Activated T-cell treated with anti-CD3 and anti-CD28 coated beads for 4 hours (primary cell): ENCODE results near the gene FGD6.
A peak's percentile ranks its signal among the peaks of the same experiment; 100 is the strongest.
"Not testable (repeated sequence)": the region's sequence is repeated elsewhere in the genome, so short reads cannot be mapped to it uniquely, and the experiment has no call there.

ENCODE experiments used
- DNase-seq: peaks from one replicate; pipeline ENCODE4 v3.0.0-alpha.2; 2020

Gene FGD6

DNA sequence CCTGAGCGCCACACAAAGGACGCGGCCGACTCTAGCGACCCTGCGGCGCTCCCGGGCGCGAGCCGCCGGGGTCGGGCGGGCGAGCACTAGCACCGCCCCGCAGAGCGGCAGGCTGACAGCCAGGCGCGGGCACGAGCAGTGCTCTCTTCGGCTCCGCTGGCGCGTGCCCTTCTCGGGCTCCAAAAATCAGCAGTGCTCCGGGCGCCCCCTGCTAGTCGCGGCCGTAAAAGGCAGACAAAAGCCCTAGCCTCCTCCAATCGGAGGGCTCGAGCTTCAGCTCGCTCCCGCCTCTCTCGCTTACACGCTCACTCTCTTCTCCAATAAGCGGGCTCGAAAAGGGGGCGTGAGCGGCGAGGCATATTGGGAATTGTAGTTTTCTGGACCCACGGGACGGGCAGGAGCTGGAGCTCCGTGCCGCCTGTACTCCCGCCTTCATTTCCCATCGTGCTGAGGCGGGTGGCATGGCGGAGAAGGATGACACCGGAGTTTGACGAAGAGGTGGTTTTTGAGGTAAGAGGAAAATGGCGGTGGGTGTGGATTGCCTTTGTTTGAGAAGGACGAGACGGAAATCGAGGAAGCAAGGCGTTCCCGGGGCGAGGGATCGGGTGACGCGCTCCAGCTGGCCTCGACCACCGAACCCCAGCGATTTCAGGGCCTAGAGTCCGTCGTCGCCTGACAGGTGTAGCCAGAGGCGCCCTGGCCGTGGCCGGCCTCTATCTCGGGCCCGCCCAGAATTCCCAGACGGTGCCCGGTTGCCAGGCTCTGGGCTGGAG, at the start of gene FGD6, which contains the start of gene VEZT:
TSS of gene FGD6 (minus strand) at position 91 of the 773 bp plus-strand sequence. CDS start 227 bp downstream, outside the sequence.
TSS of gene VEZT (plus strand) at position 431 of the 773 bp plus-strand sequence. CDS start at position 475, 44 bp downstream.
- DNase-seq = peak; percentile 96

DNA sequence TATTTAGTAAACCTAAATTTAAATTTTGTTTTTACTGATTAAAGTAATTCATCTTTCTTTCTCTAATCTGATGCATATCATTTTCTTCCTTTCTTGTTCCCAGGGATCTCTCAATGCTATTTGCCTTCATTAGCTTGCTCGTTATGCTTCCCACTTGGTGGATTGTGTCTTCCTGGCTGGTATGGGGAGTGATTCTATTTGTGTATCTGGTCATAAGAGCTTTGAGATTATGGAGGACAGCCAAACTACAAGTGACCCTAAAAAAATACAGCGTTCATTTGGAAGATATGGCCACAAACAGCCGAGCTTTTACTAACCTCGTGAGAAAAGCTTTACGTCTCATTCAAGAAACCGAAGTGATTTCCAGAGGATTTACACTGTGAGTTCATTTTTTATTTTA, 49.0 kb upstream of the FGD6 start:
- DNase-seq = no peak

DNA sequence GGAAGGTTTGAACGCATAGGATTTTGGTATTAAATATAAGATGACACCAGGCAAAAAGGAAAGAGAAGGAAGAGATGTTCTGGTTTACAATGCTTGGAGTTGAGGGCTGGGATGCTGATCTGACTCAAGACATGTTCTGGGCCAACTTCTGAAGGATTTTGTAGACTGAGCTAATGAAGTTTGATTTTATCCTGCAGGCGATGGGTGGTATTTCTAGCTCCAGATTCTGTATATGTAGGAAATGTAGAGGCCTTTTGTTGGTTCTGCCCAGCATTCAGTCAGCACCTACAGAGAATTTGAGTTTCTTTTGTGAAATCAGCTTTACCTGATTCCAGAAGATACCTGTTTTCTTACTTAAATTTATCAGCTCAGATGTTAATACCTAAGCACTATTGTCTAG, 48.5 kb upstream of the FGD6 start:
- DNase-seq = no peak

DNA sequence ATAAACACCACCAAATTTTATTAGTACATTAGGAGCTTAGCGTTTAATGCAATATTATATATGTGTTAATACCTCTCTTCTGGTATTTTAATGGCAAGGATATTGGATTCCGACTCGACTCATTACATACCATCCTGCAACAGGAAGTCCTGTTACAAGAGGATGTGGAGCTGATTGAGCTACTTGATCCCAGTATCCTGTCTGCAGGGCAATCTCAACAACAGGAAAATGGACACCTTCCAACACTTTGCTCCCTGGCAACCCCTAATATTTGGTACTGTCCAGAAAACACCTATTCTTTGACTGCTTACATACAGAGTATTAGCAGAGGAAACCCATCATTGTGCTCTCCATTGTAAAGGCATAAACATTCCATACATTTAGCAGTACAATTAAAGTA, 45.5 kb upstream of the FGD6 start:
- DNase-seq = no peak

DNA sequence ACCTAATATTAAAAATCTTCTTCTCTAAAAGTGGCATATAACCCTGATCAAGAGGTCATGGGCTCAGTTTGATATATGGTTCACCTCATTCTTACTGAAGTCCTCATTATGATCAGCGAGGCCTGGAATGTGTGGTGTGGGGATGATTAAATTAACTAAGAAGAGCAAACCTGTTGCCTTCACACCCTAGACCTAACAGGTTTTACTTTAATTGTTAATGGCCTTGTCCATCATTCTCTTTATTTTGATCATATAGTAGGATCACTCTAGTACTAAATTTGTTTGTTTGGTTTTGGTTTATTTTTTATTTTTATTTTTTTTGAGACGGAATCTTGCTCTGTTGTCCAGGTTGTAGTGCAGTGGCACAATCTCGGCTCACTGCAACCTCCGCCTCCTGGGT, 43.8 kb upstream of the FGD6 start:
- no peak for DNase-seq

DNA sequence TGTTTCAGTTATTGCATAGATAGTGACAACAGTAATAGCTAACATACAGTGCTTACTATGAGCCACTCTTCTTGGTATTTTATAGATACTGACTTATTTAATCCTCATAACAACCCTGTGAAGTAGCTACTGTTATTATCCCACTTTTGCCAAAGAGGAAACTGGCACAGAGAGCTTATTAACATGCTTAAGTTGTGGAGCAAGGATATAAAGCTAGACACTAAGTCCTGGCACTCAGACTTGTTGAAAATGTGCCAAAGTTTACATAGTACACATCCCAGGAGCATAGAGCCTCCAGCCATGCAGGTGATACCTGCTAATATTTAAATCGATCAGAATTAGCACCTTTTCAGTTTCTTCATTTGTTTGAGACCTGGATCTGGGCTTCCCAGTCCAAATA, 42.1 kb upstream of the FGD6 start:
- DNase-seq = no peak

DNA sequence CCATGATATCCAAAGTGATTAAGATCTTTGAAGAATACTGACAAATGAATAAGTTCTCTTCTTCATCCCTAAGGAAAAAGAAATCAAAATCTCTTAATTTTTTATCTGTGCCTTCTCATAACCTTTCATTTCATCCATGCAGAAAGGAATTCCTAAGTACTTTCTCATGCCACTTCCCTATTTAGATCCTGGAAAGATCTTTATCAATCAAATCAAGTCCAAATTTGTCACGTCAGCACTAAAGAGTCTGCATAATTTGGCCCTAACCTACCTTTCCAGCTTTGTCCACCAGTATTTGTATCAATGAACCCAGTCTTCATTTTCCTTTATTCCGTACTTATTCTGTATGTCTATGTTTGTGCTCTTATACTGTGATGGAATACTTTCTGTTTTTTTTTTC, 41.5 kb upstream of the FGD6 start:
- DNase-seq = no peak

DNA sequence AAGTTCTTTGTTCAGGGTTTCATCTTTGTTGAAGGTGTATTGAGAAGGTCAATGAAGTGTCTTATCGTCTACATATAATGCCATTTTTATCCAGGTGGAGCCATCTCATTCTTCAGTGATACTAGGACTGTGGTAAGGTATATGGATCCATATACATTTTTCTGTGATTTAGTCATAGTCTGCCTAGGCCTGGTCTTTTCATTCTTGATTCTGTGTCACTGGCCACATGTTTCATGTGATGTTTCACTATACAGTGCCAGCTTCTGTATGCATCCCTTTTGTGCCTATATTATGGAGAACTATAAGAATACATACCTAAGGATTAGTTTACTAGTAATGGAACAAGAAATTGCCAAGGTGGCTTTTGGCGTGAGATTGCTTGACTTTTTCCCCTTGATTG, 40.9 kb upstream of the FGD6 start:
- no peak for DNase-seq

DNA sequence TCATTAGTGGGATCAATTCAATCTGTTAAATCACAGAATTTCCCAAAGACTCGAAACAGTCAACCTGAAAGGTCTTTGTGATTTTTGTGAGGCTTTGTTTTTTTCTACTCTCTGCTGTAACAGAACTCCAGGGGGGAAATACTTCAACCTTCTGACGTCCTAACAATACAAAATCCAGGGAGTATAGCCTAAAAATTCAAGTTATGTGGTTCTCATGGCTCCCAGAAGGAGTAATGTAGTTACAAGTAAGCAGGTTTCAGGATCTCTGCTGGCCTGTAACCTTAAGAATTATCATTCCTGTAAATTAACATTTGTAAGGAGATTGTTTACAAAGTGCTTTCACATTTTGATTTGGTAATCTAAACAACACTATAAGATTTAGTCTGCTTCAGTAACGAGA, 40.3 kb upstream of the FGD6 start:
- no peak for DNase-seq

DNA sequence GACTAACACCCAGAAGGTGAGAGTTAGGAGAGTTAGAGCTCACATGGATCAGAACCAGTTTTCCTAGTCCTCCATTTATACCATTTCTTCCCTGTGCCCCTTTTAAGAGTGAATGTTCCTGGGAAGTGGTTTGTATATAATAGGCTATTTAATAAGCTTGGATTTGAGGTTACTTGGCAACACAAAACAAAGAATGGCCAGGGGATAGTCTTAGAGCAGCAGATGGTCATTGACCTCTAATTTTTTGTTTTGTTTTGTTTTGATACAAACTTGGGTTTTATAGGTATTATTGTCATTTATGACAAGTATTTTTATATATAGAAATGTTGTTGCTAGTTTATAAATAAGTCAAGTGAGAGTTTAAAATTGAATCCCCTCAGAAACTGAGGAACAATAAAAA, 36.1 kb upstream of the FGD6 start:
- DNase-seq = no peak

DNA sequence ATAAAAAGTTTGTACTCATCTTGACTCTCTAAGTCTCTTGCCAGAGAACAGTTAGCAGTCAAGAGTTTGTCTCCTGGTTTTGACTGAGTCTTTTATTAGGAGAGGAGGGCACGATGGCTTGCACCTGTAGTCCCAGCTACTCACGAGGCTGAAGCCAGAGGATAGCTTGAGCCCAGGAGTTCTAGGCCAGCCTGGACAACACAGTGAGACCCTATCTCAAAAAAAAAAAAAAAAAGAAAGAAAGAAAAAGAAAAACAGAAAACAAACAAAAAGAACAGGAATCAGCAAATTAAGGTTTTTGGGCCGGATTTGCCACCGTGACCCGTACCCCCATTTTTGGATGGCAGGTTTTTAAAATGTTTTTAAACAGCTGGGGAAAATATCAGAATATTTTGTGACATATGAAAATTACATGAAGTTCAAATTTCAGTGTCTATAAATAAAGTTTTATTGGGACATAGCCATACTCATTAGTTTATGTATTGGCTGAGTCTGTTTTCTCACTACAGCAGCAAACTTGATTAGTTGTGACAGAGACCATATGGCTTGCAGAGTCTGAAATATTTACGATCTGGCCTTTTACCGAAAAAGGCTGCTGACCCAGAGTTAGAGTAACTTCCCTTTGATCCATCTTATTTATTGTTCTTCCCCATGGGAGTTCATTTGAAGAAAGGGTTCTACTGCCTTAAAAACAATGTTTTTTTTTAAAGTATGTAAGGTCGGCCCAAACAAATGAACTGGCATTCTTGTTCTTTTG, 31.5 kb upstream of the FGD6 start:
- DNase-seq = no peak

DNA sequence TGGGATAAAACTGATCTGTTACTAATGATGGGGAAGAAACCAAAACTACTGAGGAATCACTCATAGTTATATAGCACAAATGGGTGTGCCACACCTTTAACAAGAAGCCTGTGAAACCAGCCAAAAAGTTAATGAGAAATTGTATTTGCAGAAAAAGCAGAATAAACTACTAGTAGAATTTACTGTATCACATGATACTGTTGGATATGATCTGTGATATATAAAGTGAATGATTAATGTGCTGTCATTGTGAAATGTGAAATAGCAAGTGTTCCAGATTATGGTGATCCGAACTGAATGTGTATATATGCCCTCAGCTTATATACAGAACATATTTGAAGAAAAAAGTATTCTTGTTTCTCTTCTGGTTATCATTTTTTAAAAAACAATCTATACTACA, 30.8 kb upstream of the FGD6 start:
- DNase-seq = no peak

DNA sequence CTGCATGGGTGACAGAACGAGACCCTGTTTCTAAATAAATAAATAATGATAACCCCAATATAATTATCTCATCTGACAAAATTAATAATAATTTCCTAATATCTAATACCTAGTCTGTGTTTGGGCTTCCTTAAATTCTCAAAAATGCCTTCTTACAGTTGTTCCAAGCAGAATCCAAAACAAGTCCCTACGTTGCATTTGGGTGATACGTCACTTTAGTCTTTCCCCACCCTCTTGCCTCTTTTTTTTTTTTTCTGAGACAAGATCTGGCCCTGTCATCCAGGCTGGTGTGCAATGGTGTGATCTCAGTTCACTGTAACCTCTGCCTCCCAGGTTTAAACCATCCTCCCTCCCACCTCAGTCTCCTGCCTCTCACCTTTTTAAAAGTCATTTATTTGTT, 27.1 kb upstream of the FGD6 start:
- DNase-seq = no peak

DNA sequence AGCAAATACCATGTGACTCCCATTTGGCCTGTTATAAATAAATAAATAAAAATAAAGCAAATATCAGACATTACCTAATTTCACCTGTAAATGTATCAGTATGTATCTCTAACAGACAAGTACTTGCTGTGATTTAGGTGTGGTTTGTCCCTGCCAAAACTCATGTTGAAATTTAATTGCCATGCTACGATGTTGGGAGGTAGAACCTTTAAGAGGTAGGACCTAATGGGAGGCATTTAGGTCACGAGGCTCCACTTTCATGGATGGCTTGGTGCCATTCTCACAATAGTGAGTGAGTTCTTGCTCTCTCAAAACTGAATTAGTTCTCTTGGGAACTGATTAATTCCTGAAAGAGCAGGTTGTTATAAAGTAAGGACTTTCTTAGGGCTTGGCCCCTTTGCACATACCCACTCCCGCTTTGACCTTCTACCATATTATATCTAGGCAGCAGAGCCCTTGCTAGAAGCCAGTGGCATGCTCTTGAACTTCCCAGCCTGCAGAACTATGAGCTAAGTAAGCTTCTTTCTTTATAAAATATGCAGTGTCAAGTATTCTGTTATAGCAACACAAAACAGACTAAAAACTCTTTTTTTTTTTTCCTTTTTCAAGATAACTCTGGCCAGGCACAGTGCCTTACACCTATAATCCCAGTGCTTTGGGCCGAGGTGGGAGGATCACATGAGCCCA, 26.4 kb upstream of the FGD6 start:
- no peak for DNase-seq

DNA sequence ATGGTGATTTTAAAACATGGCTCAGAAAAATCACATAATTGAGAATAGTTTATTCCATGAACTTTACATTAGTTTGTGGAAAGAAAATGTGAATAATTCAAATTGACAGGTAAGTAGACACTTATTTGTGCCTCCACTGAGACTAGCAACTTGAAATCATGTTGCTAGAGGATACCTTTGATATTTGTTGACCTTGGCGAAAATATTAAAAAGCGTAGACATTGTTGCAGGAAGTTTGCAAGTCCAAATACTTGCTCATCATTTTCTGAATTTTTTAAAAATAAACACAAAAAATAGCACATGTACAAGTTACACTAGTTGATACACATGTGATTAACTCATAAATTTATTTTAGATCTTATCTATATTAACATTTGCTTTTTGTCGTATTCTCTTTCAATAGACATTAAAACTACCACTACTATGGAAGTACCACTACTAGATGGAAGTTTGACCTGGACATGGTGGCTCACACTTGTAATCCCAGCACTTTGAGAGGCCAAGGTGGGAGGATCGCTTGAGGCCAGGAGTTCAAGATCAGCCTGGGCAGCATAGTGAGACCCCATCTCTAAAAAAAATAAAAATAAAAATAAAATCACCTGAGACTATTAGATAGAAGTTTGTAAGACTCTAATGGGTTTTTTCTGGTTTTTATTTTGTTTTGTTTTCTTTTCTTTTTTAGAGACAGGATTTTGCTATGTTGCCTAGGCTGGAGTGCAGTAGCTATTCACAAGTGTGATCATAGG, 24.7 kb upstream of the FGD6 start:
- no peak for DNase-seq

DNA sequence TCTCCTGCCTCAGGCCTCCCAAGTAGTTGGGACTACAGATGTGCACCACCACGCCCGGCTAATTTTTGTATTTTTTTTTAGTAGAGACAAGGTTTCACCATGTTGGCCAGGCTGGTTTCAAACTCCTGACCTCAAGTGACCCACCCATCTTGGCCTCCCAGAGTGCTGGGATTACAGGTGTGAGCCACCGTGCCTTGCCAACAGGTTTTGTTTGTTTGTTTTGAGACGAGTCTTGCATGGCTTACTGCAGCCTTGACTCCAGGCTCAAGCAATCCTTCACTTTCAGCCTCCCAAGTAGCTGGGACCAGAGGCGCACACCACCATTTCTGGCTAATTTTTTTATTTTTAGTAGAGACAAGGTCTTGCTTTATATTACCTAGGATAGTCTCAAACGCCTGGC, 23.9 kb upstream of the FGD6 start:
- DNase-seq = not testable (repeated sequence)

DNA sequence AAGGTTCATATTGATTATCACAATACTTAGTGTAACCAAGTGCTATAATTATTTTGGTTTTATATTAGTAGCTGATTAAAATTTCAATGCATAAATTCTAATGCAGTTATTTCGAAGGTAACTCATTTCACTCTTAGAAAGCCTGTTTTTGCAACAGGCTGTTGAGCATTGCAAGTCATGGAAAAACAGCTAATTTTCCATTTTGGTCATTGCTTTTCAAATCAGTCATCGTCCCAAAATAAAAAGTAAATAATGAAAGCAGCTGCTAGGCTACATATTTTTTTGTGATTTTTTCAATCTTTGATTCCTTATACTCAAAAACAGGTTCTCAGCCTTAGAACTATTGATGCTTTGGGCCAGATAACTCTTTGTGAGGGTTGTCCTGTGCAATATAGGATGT, 23.3 kb upstream of the FGD6 start:
- DNase-seq = no peak

DNA sequence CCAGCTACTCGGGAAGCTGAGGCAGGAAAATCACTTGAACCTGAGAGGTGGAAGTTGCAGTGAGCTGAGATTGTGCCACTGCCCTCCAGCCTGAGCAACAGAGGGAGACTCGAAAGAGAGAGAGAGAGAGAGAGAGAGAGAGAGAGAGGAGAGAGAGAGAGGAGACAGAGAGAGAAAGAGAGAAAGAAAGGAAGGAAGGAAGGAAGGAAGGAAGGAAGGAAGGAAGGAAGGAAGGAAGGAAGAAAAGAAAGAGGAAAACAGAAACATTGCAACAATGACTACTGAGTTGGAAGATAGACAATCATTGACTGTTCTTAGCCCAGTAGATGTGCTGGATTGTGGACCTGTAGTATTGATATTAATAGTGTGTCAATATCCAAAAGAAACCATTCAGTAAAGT, 22.6 kb upstream of the FGD6 start:
- DNase-seq = not testable (repeated sequence)

DNA sequence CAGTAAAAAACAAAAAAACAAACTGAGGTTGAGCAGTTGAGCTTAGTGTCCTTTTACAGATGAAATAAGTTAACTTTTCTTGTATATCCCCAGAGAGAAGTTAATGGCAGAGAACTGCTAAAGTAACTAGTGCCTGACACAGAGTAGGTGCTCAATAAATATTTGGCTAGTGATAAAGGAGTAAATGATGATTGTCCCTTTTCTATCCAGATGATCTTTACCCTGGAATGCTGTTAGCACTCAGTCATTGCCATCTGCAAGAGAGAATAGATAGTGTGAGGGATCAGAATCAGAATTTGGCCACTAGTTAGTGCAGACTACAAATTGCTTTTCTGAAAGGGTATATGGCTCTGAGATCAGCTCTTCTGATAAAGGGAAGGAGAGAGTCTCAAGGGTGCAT, 21.9 kb upstream of the FGD6 start:
- DNase-seq = no peak

DNA sequence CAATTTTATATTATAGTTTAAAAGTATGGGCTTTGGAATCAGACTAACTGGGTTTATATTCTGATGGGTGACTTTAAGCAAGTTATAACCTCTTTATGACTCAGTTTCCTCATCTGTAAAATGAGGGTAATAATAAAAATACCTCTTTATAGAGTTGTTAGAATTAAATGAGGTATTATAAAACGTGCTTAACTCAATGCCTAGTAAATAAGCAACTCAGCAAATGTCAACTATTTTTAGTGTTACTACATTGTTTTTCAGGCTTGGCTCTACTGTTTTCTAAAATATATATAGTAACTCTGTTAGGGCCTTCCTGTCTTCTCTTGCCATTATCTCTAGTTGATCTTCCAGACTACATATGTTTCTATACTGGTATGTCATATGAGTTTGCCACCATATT, 20.9 kb upstream of the FGD6 start:
- no peak for DNase-seq

DNA sequence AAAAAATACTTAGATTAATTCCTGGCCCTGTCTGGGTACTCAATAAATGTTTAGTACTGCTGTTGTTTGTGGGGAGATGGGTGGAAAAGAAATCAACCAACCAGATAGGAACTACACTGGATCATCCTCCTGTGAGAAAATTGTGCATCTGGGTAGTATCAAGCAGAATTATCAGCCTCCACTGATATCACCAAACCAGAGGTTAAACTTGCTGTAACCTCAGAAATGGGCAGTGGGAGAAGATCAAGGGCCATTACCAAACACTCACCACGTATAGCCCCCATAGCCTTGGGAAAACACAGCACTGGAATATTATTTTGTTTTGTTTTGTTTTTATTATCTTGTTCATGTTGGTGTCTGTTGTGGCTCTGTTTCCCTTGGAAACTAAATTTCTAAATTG, 20.0 kb upstream of the FGD6 start:
- DNase-seq = no peak

DNA sequence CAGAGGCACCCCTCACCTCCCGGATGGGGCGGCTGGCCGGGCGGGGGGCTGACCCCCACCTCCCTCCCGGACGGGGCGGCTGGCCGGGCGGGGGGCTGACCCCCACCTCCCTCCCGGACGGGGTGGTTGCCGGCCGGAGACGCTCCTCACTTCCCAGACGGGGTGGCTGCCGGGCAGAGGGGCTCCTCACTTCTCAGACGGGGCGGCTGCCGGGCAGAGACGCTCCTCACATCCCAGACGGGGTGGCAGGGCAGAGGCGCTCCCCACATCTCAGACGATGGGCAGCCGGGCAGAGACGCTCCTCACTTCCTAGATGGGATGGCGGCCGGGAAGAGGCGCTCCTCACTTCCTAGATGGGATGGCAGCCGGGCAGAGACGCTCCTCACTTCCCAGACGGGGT, 18.4 kb upstream of the FGD6 start:
- DNase-seq = not testable (repeated sequence)

DNA sequence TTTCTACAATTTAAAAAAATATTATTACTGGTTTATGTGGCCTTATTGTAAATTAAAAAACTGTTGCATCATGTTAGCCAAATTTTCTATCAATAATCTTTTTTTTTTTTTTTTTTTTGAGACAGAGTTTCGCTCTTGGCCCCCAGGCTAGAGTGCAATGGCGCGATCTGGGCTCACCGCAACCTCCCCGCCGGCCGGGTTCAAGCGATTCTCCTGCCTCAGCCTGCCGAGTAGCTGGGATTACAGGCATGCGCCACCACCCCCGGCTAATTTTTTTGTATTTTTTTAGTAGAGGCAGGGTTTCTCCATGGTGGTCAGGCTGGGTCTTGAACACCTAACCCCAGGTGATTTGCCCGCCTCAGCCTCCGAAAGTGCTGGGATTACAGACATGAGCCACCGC, 16.9 kb upstream of the FGD6 start:
- DNase-seq = not testable (repeated sequence)
